ENCODE measurements around the gene GPATCH8.

The GPATCH8 gene

DNA sequence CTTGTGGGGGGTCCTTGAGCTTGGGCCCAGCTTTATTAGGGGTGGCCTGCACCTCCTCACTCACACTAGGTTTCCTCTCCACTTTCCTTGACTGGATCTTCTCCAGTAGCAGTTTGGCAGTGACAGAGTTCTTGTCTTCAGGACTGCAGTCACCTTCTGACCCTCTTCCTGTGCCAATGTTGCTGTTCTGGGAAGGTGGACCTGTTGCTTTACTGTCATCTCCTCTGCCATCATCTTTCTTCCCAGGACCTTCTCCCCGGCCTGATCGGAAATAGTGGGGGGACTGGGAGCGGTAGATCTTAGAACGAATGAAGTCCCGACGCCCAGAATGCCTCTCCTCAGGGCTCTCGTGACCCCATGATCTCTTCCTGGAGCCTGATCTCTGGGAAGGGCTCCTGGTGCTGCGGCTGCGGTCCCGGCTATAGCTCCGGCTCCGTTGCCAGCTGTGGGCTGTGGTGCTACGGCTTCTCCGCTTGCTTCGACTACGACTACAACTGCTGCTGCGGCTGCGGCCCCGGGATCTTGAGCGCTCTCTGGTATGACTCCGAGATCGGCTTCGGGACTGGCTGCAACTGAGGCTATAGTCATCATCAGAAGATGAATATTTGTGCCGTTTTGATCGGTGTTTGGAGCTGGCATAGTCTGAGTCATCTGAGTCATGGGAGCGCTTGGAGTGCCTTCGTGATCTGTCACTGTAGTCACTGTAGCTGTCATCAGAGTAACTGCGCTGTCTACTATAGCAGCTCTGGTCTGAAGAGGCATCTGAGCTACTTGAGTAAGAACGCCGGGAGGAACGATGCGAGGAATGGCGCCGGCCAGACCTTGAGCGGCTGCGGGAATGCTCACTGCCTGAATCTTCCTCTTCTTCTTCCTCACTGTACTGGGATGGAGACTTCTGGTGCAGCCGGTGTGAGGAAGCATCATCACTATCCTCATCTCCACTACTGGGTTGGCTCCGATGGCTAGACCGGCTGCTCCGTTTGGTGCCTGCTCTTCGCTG lies 104.2 kb downstream of the GPATCH8 start:
- TF ChIP-seq CREB1 (IDR thresholded peaks at IDR 0.05; ENCODE audit: low read depth) (no peak), EP300 (IDR thresholded peaks at IDR 0.05; ENCODE audit: borderline replicate concordance) (no peak), MAX (IDR thresholded peaks at IDR 0.05) (no peak), RAD21 (IDR thresholded peaks at IDR 0.05; ENCODE audit: low read depth) (no peak), NFIC (IDR thresholded peaks at IDR 0.05) (no peak), USF1 (IDR thresholded peaks at IDR 0.05) (no peak)

GRCh38 chr17:44397479-44398440 lies 105.4 kb downstream of the GPATCH8 start:
- TF ChIP-seq TCF12 (IDR thresholded peaks at IDR 0.05; ENCODE audit: low read depth) (no peak), MAX (IDR thresholded peaks at IDR 0.05) (no peak), YY1 (IDR thresholded peaks at IDR 0.05; ENCODE audit: low read depth) (no peak), ZBTB7A (IDR thresholded peaks at IDR 0.05; ENCODE audit: low read depth) (no peak), FOXM1 (IDR thresholded peaks at IDR 0.05; ENCODE audit: borderline replicate concordance, low read depth) (no peak), RAD21 (IDR thresholded peaks at IDR 0.05; ENCODE audit: low read depth) (no peak), CEBPB (IDR thresholded peaks at IDR 0.05) (no peak), USF1 (IDR thresholded peaks at IDR 0.05) (no peak), CREB1 (IDR thresholded peaks at IDR 0.05; ENCODE audit: low read depth) (no peak), TEAD4 (IDR thresholded peaks at IDR 0.05) (no peak), TAF1 (IDR thresholded peaks at IDR 0.05; ENCODE audit: low read depth) (no peak), EP300 (IDR thresholded peaks at IDR 0.05; ENCODE audit: borderline replicate concordance) (no peak), EGR1 (IDR thresholded peaks at IDR 0.05) (no peak), REST (IDR thresholded peaks at IDR 0.05; ENCODE audit: low read depth) (no peak), NFIC (IDR thresholded peaks at IDR 0.05) (no peak)

DNA sequence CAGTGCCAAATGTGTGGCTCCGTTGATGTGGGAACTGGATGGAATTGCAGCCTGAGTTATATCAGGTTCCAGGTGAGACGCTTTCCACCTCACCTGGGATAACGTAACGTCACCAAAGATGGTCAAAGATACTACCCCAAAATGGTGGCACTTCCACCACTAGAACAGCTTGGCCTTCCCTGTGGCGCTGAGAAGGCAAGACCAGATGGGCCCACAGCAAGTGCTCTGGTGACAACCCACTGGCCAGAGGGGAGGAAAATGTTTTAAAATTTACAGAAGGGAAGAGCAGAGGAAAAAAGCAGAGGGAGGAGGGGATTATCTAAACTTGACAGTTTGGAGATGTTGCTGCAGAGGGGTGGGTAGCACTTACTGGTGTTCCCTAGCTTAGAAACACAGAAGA lies 106.3 kb downstream of the GPATCH8 start:
- TF ChIP-seq TEAD4 (IDR thresholded peaks at IDR 0.05) (no peak), TAF1 (IDR thresholded peaks at IDR 0.05; ENCODE audit: low read depth) (no peak), MAX (IDR thresholded peaks at IDR 0.05) (no peak), USF1 (IDR thresholded peaks at IDR 0.05) (no peak), FOXM1 (IDR thresholded peaks at IDR 0.05; ENCODE audit: borderline replicate concordance, low read depth) (no peak), ZBTB7A (IDR thresholded peaks at IDR 0.05; ENCODE audit: low read depth) (no peak), TCF12 (IDR thresholded peaks at IDR 0.05; ENCODE audit: low read depth) (no peak), REST (IDR thresholded peaks at IDR 0.05; ENCODE audit: low read depth) (no peak), EP300 (IDR thresholded peaks at IDR 0.05; ENCODE audit: borderline replicate concordance) (no peak), EGR1 (IDR thresholded peaks at IDR 0.05) (no peak), NFIC (IDR thresholded peaks at IDR 0.05) (no peak), YY1 (IDR thresholded peaks at IDR 0.05; ENCODE audit: low read depth) (no peak), CEBPB (IDR thresholded peaks at IDR 0.05) (no peak), RAD21 (IDR thresholded peaks at IDR 0.05; ENCODE audit: low read depth) (no peak), CREB1 (IDR thresholded peaks at IDR 0.05; ENCODE audit: low read depth) (no peak)

DNA sequence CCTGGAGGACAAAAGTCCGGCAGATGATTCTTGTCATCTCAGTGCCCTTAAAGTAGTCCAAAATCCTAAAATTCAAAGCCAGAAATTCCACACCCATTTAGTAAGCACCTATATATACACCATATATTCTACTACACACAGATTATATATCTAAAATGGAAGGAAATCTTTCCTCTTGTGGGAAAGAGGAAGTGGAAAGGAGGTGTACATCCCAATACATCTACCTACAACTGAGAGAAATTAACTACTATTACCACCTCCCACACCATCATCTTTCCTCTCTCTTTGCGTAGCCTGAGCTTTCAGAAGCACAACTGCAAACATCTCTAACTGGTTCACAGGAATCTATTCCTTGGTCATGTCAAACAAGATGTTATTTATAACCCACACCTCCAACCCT lies 108.4 kb downstream of the GPATCH8 start:
- TF ChIP-seq RAD21 (IDR thresholded peaks at IDR 0.05; ENCODE audit: low read depth) (no peak), MAX (IDR thresholded peaks at IDR 0.05) (no peak), ZBTB7A (IDR thresholded peaks at IDR 0.05; ENCODE audit: low read depth) (no peak), TAF1 (IDR thresholded peaks at IDR 0.05; ENCODE audit: low read depth) (no peak), CEBPB (IDR thresholded peaks at IDR 0.05) (no peak), TEAD4 (IDR thresholded peaks at IDR 0.05) (no peak), YY1 (IDR thresholded peaks at IDR 0.05; ENCODE audit: low read depth) (no peak), EGR1 (IDR thresholded peaks at IDR 0.05) (no peak), REST (IDR thresholded peaks at IDR 0.05; ENCODE audit: low read depth) (no peak), NFIC (IDR thresholded peaks at IDR 0.05) (no peak), FOXM1 (IDR thresholded peaks at IDR 0.05; ENCODE audit: borderline replicate concordance, low read depth) (no peak)

All from Ishikawa (cell line).